ENCODE data around the gene RABGAP1.

DNA sequence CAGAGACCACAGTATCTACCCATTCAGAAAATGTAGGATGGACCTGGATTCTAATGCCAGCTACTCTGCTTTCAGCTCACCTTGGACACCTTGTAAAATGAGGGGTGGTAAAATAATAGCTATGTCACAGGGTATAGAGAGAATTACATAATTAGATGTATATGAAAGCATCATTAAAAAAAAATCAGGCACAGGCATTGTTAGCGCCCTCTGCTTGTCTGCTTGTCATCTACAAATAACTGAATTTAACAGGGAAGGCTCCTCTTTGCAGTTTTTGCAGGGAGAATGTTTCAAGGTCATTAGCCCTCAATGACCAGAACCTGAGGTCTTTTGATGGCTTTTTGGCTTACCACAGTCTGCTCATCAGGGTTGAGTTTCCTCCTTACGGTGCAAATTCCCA, 150.6 kb downstream of the RABGAP1 start:
- TF ChIP-seq POLR2AphosphoS5 (IDR thresholded peaks at IDR 0.05; ENCODE audit: borderline replicate concordance, low read depth, low read length) = no peak
- TF ChIP-seq EZH2 (IDR thresholded peaks at IDR 0.05) = no peak
- no peak for TF ChIP-seq FOXP2 (optimal IDR thresholded peaks at IDR 0.05; ENCODE audit: control extremely low read depth, extremely low read length, insufficient read depth)
